GM12891 (cell line): ENCODE measurements around the gene PKNOX1.

Source experiments
- POLR2A ChIP-seq: IDR thresholded peaks from 2 replicates; pipeline ENCODE4 v1.6.1; 2011; ENCODE audit warnings: low read depth, low read length, control low read depth
- POLR2AphosphoS5 ChIP-seq: IDR thresholded peaks from 2 replicates; pipeline ENCODE4 v1.6.1; 2011; ENCODE audit warnings: low read depth, low read length, control low read depth
- POU2F2 ChIP-seq: IDR thresholded peaks from 2 replicates; pipeline ENCODE4 v1.6.1; 2011; ENCODE audit warnings: low read depth, mild to moderate bottlenecking, control low read depth, low read length, moderate library complexity

GRCh38 chr21:42974832-42975820 lies 764 bp downstream of the PKNOX1 start:
- TF ChIP-seq POLR2A (no peak), POLR2AphosphoS5 (no peak), POU2F2 (0 out of 2 replicates have a peak, but pooled peaks have one; percentile 10)
